SK-N-MC (cell line): ENCODE measurements around the gene ZDBF2.

Experiments used
- DNase-seq: peaks from one replicate; pipeline ENCODE4 v3.0.0-alpha.2; 2011; ENCODE audit warnings: low read depth, low spot score
- H3K27ac ChIP-seq: fragments of 200-600 bp; sonication (generic); 2 replicates; pipeline ENCODE4 v1.5.1; 2016; ENCODE audit warnings: mixed run types
- H3K36me3 ChIP-seq: fragments of 200-600 bp; sonication (generic); 2 replicates; pipeline ENCODE4 v1.6.1; 2017; ENCODE audit warnings: antibody characterized with exemption, low read length, mixed read lengths; ENCODE audit not compliant: insufficient read depth
- H3K4me3 ChIP-seq: fragments of 200-600 bp; sonication (generic); 2 replicates; pipeline ENCODE4 v1.5.1; 2016
- H3K9ac ChIP-seq: fragments of 200-600 bp; sonication (generic); 2 replicates; pipeline ENCODE4 v1.8.0; 2017; ENCODE audit warnings: mixed run types, mixed read lengths; ENCODE audit not compliant: insufficient read length
- H3K9me3 ChIP-seq: fragments of 200-600 bp; sonication (generic); 2 replicates; pipeline ENCODE4 v1.6.1; 2017; ENCODE audit warnings: low read depth, mild to moderate bottlenecking, antibody characterized with exemption, low read length, moderate library complexity, mixed read lengths
- EZH2 ChIP-seq: fragments of 200-600 bp; sonication (generic); IDR thresholded peaks from one replicate; pipeline ENCODE4 v1.6.1; 2017; ENCODE audit warnings: antibody characterized with exemption
- FOXP2 ChIP-seq: optimal IDR thresholded peaks from 2 replicates; pipeline ENCODE3; 2011; ENCODE audit warnings: mild to moderate bottlenecking, moderate library complexity; ENCODE audit not compliant: insufficient read depth; ENCODE audit errors: extremely low read length, control extremely low read depth
- POLR2AphosphoS5 ChIP-seq: IDR thresholded peaks from 2 replicates; pipeline ENCODE4 v1.6.1; 2012; ENCODE audit warnings: mild to moderate bottlenecking, low read depth, low read length, borderline replicate concordance

ZDBF2 gene

GRCh38 chr2:206336861-206337260 is 62.4 kb downstream of the ZDBF2 start:
- Histone ChIP-seq H3K36me3 (no peaks in the 10 kb centered on the region), H3K4me3 (no peak overlapping the region), H3K27ac (no peak overlapping the region), H3K9ac (no peak overlapping the region), H3K9me3 (no peaks in the 10 kb centered on the region)
- DNase-seq = no peak
- no peak for TF ChIP-seq FOXP2
- TF ChIP-seq POLR2AphosphoS5 = no peak
- no peak for TF ChIP-seq EZH2

GRCh38 chr2:206337956-206338355 is 63.5 kb downstream of the ZDBF2 start:
- no peak overlapping the region for H3K27ac ChIP-seq
- TF ChIP-seq FOXP2 = no peak
- no peak for TF ChIP-seq EZH2
- no peak for TF ChIP-seq POLR2AphosphoS5
- H3K9ac ChIP-seq = no peak overlapping the region
- no peak overlapping the region for H3K4me3 ChIP-seq
- H3K9me3 ChIP-seq = no peaks in the 10 kb centered on the region
- no peaks in the 10 kb centered on the region for H3K36me3 ChIP-seq
- DNase-seq = no peak

- Histone ChIP-seq H3K9me3 (no peaks in the 10 kb centered on the region), H3K36me3 (no peaks in the 10 kb centered on the region), H3K4me3 (no peak overlapping the region), H3K27ac (no peak overlapping the region), H3K9ac (no peak overlapping the region)
- no peak for DNase-seq
- no peak for TF ChIP-seq FOXP2
- TF ChIP-seq EZH2 = no peak
These were observed 66.9 kb downstream of the ZDBF2 start for GRCh38 chr2:206341396-206341795.

GRCh38 chr2:206343144-206343543 is 68.7 kb downstream of the ZDBF2 start:
- Histone ChIP-seq H3K36me3 (no peaks in the 10 kb centered on the region), H3K4me3 (no peak overlapping the region), H3K9me3 (no peaks in the 10 kb centered on the region), H3K9ac (no peak overlapping the region), H3K27ac (no peak overlapping the region)
- DNase-seq = no peak
- TF ChIP-seq EZH2 = no peak
- TF ChIP-seq FOXP2 = no peak
- TF ChIP-seq POLR2AphosphoS5 = no peak

GRCh38 chr2:206343816-206344215 is 69.4 kb downstream of the ZDBF2 start:
- TF ChIP-seq EZH2 = no peak
- no peak for TF ChIP-seq FOXP2
- TF ChIP-seq POLR2AphosphoS5 = no peak
- no peak overlapping the region for H3K4me3 ChIP-seq
- H3K9ac ChIP-seq = no peak overlapping the region
- H3K27ac ChIP-seq = no peak overlapping the region
- DNase-seq = no peak
- no peaks in the 10 kb centered on the region for H3K36me3 ChIP-seq
- H3K9me3 ChIP-seq = no peaks in the 10 kb centered on the region

- H3K27ac ChIP-seq = no peak overlapping the region
- no peaks in the 10 kb centered on the region for H3K36me3 ChIP-seq
- no peak for DNase-seq
- H3K9ac ChIP-seq = no peak overlapping the region
- no peaks in the 10 kb centered on the region for H3K9me3 ChIP-seq
- TF ChIP-seq EZH2 (no peak), POLR2AphosphoS5 (no peak), FOXP2 (no peak)
- no peak overlapping the region for H3K4me3 ChIP-seq
These were observed 71.1 kb downstream of the ZDBF2 start for GRCh38 chr2:206345606-206346005.

- H3K4me3 ChIP-seq = no peak overlapping the region
- no peak for TF ChIP-seq POLR2AphosphoS5
- TF ChIP-seq FOXP2 = no peak
- TF ChIP-seq EZH2 = no peak
These were observed 74.9 kb downstream of the ZDBF2 start for GRCh38 chr2:206349375-206349774.

GRCh38 chr2:206352571-206352970 is 78.1 kb downstream of the ZDBF2 start:
- H3K27ac ChIP-seq = no peak overlapping the region
- TF ChIP-seq FOXP2 (no peak), EZH2 (no peak), POLR2AphosphoS5 (no peak)

More at GRCh38 chr2:206349375-206349774, 74.9 kb downstream of the ZDBF2 start:
- Histone ChIP-seq H3K9ac (no peak overlapping the region), H3K36me3 (no peaks in the 10 kb centered on the region), H3K9me3 (no peaks in the 10 kb centered on the region), H3K27ac (no peak overlapping the region)
- no peak for DNase-seq

GRCh38 chr2:206353685-206354084 is 79.2 kb downstream of the ZDBF2 start:
- no peak overlapping the region for H3K27ac ChIP-seq
- no peak for DNase-seq
- no peak overlapping the region for H3K9ac ChIP-seq
- TF ChIP-seq POLR2AphosphoS5 = no peak
- TF ChIP-seq FOXP2 = no peak
- TF ChIP-seq EZH2 = no peak
- H3K36me3 ChIP-seq = no peaks in the 10 kb centered on the region
- no peaks in the 10 kb centered on the region for H3K9me3 ChIP-seq
- no peak overlapping the region for H3K4me3 ChIP-seq

More at GRCh38 chr2:206352571-206352970, 78.1 kb downstream of the ZDBF2 start:
- H3K9me3 ChIP-seq = no peaks in the 10 kb centered on the region
- DNase-seq = no peak
- no peaks in the 10 kb centered on the region for H3K36me3 ChIP-seq
- no peak overlapping the region for H3K9ac ChIP-seq
- no peak overlapping the region for H3K4me3 ChIP-seq
